WI38 (cell line): ENCODE measurements around the gene RSPH9.

Source experiments
- H3K4me3 ChIP-seq: 2 replicates; pipeline ENCODE4 v1.5.1; 2011; ENCODE audit warnings: low read depth, mild to moderate bottlenecking, control low read depth, low read length
- CTCF ChIP-seq: IDR thresholded peaks from 2 replicates; pipeline ENCODE4 v1.5.1; 2012; ENCODE audit warnings: low read depth, mild to moderate bottlenecking, control low read depth, low read length

Gene RSPH9

GRCh38 chr6:43623880-43624785 is 20.7 kb upstream of the RSPH9 start:
- H3K4me3 ChIP-seq = no peak overlapping the region
- TF ChIP-seq CTCF = no peak

- no peak for TF ChIP-seq CTCF
- no peak overlapping the region for H3K4me3 ChIP-seq
Observed at GRCh38 chr6:43624786-43625288, 20.0 kb upstream of the RSPH9 start.

GRCh38 chr6:43625393-43625992 is 19.3 kb upstream of the RSPH9 start:
- H3K4me3 ChIP-seq = no peak overlapping the region

GRCh38 chr6:43627008-43627825 is 17.6 kb upstream of the RSPH9 start:
- TF ChIP-seq CTCF = no peak
- peak overlapping the region; percentile 99 for H3K4me3 ChIP-seq

More at GRCh38 chr6:43625393-43625992, 19.3 kb upstream of the RSPH9 start:
- no peak for TF ChIP-seq CTCF

GRCh38 chr6:43628393-43629103 is 16.3 kb upstream of the RSPH9 start:
- TF ChIP-seq CTCF = no peak
- peak overlapping the region; percentile 99 for H3K4me3 ChIP-seq

GRCh38 chr6:43629104-43629504 is 15.7 kb upstream of the RSPH9 start, which contains the start of gene GTPBP2:
Gene GTPBP2 (minus strand): TSS chr6:43629264. CDS start chr6:43629162, 102 bp downstream.
- peak within 1 kb of the TSS; percentile 99 for H3K4me3 ChIP-seq
- TF ChIP-seq CTCF = no peak
